SK-N-SH (cell line): ENCODE data around the gene MRRF.

Experiments used
- JUND ChIP-seq: IDR thresholded peaks from 2 replicates; pipeline ENCODE4 v1.4.0; 2012
- SMC3 ChIP-seq: IDR thresholded peaks from 2 replicates; pipeline ENCODE4 v1.6.1; 2012; ENCODE audit warnings: low read depth, low read length, improper control_type of control experiment
- TAF1 ChIP-seq: IDR thresholded peaks from 2 replicates; pipeline ENCODE4 v1.6.1; 2012; ENCODE audit warnings: low read depth, mild to moderate bottlenecking, low read length, moderate library complexity, borderline replicate concordance
- TF ChIP-seq, protein P1 (sequence below): fragments of 200-600 bp; sonication (generic); IDR thresholded peaks from 2 replicates; pipeline ENCODE4 v1.6.1; 2017; ENCODE audit warnings: antibody characterized with exemption, mild to moderate bottlenecking, moderate library complexity
- TF ChIP-seq, protein P2 (sequence below): IDR thresholded peaks from 2 replicates; pipeline ENCODE4 v1.4.0; 2012; ENCODE audit warnings: low read depth

DNA sequence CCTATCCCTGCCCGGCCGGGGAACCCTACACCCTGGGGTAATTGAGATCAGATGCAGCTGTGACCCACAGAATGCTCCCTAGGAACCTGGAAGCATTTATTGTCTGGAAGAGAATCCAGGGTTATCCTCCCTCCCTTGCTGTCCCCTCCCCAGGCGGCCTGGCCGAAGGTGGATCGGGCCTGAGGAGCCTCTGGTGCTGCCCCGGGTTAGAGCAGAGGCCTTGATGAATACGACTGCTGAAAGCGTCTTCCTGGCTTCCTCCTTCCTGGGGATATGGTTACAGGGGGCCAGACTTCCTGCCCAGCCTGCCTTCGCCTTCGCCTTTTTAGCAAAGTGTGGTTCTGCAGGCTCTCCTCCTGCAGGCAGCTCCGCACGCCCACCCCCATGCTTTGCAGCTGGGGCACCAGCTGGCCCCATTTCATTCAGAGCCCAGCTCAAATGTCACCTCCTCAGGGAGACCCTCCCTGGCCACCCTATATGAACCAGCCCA is 83.7 kb downstream of the MRRF start:
- no peak for TF ChIP-seq TAF1
- TF ChIP-seq, protein P1, sequence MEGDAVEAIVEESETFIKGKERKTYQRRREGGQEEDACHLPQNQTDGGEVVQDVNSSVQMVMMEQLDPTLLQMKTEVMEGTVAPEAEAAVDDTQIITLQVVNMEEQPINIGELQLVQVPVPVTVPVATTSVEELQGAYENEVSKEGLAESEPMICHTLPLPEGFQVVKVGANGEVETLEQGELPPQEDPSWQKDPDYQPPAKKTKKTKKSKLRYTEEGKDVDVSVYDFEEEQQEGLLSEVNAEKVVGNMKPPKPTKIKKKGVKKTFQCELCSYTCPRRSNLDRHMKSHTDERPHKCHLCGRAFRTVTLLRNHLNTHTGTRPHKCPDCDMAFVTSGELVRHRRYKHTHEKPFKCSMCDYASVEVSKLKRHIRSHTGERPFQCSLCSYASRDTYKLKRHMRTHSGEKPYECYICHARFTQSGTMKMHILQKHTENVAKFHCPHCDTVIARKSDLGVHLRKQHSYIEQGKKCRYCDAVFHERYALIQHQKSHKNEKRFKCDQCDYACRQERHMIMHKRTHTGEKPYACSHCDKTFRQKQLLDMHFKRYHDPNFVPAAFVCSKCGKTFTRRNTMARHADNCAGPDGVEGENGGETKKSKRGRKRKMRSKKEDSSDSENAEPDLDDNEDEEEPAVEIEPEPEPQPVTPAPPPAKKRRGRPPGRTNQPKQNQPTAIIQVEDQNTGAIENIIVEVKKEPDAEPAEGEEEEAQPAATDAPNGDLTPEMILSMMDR, result no peak
- TF ChIP-seq, protein P2, sequence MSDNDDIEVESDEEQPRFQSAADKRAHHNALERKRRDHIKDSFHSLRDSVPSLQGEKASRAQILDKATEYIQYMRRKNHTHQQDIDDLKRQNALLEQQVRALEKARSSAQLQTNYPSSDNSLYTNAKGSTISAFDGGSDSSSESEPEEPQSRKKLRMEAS, result no peak
- no peak for TF ChIP-seq SMC3
- TF ChIP-seq JUND, result no peak
